ENCODE measurements around the gene DNAJB12.
A peak's percentile ranks its signal among the peaks of the same experiment; 100 is the strongest.
"Not testable (repeated sequence)": the region's sequence is repeated elsewhere in the genome, so short reads cannot be mapped to it uniquely, and the experiment has no call there.

The DNAJB12 gene

DNA sequence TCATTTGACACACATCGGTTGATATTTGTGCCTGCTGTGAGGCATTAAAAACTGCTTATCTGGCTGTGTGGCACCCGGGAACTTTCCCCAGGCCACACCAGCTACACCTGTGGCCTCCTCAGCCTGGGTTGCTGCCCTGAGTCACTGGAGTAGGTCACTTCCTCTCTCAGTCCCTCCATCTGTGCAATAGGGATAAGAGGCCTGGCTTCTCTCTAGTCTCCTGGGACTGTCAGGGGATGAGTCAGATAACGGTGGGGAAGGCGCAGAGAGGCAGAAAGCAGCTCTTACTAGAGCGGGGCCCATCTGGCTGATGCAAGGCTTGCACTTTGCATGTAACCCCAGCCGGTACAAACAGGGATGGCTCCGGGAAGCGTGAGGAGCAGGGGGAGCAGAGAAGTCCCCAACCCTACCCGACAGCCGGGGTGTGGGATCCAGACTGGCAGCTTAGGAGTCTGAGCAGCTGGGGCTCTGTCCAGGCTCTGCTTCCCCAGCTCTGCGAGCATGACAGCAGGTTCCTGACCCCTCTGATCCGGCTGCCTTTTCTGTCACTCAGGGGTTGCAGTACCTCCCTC is 34.0 kb downstream of the DNAJB12 start:
- peak overlapping the region; percentile 45 for H3K4me3 ChIP-seq (ENCODE audit: low read length)
- DNase-seq (ENCODE audit: low read depth, low spot score): peak; percentile 72

DNA sequence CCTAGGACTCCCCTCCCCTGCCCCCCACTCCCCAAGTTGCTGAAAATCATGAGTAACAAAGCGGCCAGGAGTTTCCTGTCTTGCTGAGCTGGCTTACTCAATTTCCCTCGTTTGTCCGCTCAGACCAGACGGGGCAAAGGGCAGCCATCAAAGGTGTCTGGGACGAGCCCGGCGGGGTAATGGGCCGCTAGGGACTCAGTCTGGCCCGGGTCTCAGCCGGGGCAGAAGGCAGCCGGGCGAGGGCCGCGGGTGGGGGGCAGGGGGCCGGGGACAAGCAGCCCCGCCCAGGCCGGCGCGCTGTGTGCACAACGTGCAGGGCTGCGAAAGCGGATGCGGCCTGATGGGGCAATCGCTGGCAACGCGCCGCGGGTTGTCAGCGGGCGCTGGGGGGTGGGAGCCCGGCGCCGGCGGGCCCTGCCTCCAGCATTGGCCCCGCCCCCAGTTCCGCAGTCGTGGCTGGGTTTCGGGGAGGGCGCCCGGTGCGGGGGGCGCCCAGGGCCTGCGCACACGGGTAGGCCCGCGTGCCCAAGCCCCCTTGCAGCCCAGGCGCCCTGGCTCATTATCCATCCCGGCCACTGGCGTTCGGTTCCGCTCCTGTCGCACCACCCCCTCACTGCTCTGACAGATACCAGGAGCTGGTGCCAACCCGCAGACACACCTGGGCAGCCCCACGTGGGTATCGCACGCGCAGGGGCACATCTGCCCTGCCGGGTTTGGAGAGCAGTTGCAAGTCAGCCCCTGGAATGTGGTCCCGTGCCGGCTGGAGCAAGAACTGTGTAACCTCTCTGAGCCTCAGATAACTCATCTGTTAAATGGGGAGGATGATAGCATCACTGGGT is 35.1 kb downstream of the DNAJB12 start:
- DNase-seq (ENCODE audit: low read depth, low spot score): peak; percentile 95
- peak overlapping the region; percentile 51 for H3K4me3 ChIP-seq (ENCODE audit: low read length)

DNA sequence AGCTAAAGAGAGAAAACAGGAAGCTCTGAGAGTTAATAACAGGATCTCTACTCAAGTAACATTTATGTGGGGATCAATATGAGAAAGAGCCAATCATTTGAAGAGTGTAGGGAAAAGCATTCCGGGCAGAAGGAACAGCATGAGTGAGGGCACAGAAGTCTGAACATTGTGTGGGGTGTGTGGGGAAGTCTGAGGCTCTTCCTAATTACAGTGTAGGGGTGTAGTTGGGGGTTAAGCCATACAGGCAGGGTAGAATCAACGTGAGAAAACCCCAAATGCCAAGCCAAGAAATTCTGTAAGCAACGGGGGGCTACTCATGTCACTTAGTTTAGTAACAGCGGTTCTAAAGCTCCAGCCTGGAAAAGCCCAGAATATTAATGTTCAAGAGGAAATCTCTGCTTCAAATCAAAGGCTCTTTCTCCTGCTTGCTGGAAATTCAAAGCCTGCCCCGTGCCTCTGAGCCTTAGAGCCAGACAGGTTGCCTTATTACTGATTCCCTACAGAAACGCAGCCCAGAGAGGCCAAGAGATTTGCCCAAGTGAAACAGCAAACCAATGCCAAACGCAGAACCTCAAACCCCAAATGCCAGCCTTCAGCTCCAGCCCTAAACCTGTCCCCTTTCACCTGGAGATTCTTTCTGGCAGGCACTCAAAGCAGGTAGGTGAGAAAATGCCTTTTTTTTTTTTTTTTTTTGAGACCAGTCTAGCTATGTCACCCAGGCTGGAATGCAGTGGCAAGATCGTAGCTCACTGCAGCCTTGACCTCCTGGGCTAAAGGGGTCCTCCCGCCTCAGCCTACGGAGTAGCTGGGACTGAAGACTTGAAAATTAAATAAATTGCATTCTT is 36.1 kb downstream of the DNAJB12 start:
- no peak for DNase-seq (ENCODE audit: low read depth, low spot score)
- peak overlapping the region; percentile 51 for H3K4me3 ChIP-seq (ENCODE audit: low read length)

DNA sequence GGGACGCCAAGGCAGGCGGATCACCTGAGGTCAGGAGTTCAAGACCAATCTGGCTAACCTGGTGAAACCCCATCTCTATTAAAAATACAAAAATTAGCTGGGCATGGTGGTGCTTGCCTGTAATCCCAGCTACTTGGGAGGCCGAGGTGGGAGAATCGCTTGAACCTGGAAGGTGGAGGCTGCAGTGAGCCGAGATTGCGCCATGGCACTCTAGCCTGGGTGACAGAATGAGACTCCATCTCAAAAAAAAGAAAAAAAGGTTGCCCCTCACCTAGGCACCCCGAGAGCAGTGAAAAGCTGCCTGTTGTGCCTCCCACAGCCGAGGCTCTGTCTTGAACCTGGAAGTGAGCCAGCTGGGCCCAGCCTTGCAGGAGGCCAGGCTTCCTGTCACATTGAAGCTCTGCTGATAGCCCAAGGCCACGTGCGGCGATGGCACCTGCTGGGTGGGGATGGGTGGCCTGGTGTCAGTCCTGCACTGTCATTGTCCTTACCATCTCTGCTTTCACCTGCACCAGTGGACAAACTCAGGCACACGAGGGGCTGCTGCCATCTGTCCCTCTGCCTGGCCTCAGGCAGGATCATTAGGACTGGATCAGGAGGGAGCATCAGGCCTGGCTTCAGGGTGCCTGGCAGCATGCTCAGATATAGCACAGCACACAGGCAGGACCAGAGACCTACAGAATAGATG is 37.8 kb downstream of the DNAJB12 start:
- no peak overlapping the region for H3K4me3 ChIP-seq (ENCODE audit: low read length)
- DNase-seq (ENCODE audit: low read depth, low spot score): peak; percentile 80

DNA sequence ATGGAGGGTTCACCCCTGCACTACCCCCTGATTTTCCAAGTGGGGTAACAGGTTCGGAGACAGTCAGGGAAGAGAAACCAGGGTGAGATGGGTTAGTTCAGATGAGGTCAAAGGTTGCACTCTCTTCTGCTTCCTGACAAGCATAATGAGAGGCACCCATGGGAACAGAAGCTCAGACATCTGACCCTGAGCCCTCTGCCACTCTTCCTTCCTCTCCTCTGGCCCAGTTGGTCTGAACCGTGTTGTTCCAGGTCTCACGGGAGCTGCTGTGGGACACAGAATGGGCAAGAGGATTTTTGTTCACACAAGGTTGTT is 38.4 kb downstream of the DNAJB12 start:
- no peak overlapping the region for H3K4me3 ChIP-seq (ENCODE audit: low read length)
- no peak for DNase-seq (ENCODE audit: low read depth, low spot score)

DNA sequence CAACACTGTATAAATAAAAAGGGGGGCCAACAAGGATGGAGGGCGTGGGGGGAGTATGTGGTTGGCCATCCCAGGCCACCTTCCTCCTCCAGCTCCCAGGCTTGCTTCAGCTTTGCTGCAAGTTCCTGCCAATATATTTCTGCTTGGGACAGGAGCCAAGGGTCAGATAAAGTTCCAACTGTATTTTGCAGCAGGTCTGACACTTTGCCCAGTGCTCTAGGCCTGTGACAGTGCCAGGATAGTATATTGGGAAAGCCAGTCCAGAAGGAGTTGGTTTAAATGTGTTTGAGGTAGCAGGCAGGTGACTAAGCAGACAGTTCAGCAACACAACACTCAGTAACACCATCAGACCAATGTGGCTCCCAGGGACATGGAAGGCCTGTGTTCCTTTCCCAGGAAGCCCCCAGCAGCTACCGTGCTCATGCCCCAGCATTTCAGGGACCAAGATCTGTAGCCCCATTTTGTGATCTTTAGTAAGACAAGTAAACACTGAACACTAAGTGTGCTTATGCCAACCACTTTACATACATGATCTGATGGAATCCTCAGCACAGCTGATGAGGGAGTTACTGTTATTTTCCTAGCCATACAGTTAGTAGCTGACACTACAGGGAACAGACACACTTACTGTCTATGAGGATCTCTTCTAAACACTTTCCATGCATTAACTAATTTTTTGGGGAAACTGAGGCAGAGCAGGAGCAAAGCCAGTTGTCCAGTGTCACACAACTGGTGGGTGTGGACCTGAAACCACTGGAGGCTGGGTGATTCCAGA is 38.9 kb downstream of the DNAJB12 start:
- DNase-seq (ENCODE audit: low read depth, low spot score): no peak
- no peak overlapping the region for H3K4me3 ChIP-seq (ENCODE audit: low read length)

DNA sequence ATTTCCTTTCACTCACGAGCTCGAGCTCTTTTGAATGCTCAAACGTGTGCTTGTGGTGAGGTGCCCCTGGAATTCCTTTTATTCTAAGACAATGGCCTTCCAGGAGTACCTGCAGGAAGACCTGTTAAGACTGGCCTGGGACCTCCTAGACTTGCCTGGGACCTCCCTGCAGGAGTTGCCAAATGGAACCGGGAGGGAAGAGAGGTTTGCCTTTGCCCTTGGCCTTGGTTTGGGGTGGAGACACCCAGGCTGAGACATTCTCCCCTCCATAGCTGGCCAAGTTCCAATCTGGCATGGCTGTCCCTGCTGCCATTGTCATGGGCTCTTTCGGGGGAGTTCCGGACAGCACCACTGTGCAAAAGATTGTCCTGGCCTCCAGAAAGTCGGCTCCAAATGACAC is 39.7 kb downstream of the DNAJB12 start:
- no peak overlapping the region for H3K4me3 ChIP-seq (ENCODE audit: low read length)
- no peak for DNase-seq (ENCODE audit: low read depth, low spot score)

DNA sequence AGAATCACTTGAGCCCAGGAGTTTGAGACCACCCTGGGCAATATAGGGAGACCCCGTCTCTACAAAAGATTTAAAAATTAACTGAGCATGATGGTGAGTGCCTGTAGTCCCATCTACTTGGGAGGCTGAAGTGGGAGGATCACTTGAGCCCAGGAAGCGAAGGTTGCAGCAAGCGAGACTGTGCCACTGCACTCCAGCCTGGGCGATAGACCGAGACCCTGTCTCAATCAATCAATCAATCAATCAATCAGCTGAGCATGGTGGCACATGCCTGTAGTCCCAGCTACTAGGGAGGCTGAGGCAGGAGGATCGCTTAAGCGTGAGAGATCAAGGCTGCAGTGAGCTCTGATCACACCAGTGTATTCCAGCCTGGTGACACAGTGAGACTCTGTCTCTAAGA is 40.5 kb downstream of the DNAJB12 start:
- no peak overlapping the region for H3K4me3 ChIP-seq (ENCODE audit: low read length)
- no peak for DNase-seq (ENCODE audit: low read depth, low spot score)

DNA sequence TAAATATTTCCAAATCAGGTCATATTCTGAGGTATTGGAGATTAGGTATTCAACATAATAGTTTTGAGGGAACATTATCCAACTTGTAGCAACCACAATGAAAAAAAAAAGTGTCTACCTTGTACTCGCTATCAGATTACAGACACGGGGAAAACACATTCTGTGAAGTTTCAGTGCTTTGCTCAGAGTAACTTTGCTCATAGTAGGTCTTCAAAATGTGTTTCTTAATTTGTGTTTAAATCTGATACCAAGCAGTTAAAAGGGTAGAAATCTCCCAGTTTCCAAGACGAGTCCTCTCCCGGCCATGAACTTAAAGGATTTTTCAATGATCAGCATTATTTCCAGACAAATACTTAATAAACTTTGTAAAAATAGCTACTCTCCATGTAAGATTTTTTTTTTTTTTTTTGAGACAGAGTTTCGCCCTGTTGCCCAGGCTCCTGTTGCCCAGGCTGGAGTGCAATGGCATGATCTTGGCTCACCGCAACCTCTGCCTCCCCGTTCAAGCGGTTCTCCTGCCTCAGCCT is 41.8 kb downstream of the DNAJB12 start:
- DNase-seq (ENCODE audit: low read depth, low spot score): no peak
- no peak overlapping the region for H3K4me3 ChIP-seq (ENCODE audit: low read length)

DNA sequence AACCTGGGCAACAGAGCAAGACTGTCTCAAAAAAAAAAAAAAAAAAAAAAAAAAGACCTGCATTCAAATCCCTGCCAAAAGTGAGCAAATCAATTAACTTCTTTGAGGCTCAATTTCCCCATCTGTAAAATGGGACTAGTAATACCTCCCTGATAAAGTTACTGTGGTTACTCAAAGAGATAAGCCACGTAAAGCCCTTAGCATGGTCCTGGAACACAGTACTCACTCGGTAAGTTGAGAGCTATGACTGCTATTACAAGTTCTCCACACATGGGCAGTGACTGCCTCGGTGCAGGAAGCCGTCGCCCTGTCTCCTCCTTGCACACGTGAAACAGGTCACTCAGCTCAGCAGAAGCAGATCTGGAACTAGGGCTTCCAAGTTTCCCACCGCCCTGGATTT is 43.1 kb downstream of the DNAJB12 start:
- no peak for DNase-seq (ENCODE audit: low read depth, low spot score)
- H3K4me3 ChIP-seq (ENCODE audit: low read length): no peak overlapping the region

DNA sequence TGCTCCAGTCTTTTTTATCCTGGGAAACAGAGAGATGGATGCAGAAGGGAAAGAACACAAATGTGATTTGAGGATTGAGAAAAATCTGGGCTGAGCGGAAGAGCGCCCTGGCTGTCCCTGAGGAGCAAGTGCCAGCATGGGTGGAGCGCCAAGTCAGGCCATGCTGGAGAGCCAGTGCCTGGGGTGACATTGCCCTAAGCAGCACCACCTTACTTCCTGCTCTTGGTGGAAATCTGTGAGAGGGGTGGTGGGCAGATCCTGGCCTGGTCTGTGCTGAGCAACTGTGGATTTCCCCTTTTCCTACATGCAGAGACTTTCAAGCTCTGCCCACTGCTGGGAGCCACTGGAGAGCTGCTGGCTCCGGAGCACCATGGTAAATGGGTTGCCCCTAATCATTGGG is 44.1 kb downstream of the DNAJB12 start:
- DNase-seq (ENCODE audit: low read depth, low spot score): no peak
- no peak overlapping the region for H3K4me3 ChIP-seq (ENCODE audit: low read length)

DNA sequence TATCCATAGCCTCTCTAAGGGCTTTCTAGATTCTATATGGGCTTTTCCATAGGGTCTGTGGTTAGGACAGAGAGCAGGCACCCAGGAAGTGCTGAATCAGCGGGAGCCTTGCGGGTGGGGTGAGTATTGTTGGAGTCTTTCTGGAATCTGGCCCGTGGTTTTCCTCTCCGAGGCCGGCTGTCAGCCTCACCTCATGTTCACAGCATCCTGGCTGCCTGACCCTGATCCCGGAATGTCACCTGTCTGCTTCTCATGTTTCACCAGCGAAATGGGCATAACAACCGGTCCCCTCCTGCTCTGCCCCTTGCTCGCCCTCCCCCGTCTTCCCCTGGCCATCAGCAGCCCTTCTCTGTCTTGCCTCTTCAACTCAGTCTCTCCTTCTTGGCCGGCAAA is 44.5 kb downstream of the DNAJB12 start:
- no peak for DNase-seq (ENCODE audit: low read depth, low spot score)
- no peak overlapping the region for H3K4me3 ChIP-seq (ENCODE audit: low read length)

DNA sequence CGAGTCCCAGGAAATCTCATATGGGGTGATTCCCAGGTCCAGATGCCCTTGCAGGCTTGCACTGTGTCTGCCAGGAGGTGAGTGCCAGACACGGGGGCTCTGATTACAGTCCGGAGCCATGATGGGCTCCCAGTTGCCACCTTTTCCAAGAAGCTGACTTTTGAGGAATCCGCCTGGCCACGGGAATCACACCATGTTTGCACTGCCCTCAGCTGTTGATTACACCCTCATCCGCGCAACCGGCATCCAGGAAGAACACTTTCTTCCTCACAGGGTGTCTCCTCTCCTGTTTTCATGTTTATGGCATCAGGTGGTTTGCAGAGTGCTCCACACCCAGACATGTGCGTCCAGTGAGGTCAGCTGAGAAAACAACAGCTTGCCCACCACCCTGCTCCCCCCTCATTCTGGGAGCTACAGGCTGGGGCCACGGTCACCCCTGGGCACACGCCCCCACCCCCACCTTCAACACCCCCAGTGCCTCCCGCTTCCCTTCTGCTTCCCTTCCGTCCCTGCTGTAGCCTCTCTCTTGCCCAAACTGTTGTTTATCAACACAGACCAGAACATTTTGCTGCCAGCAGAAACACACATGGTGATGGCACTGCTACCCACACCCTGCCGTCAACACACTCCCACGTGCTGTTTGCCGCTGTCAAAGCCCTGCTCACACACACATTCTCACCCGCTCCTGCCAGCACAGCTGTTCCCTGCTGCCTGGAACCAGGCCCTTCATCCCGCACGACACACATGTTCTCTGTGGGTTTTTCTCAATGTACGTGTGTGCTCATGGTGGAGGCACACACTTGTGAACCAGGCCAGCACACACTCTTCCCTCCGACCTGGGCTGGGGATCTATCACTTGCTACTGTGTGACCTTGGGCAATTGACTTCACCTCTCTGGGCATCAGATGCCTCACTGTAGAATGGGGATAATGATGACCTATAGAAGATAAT is 45.2 kb downstream of the DNAJB12 start:
- DNase-seq (ENCODE audit: low read depth, low spot score): no peak
- no peak overlapping the region for H3K4me3 ChIP-seq (ENCODE audit: low read length)

DNA sequence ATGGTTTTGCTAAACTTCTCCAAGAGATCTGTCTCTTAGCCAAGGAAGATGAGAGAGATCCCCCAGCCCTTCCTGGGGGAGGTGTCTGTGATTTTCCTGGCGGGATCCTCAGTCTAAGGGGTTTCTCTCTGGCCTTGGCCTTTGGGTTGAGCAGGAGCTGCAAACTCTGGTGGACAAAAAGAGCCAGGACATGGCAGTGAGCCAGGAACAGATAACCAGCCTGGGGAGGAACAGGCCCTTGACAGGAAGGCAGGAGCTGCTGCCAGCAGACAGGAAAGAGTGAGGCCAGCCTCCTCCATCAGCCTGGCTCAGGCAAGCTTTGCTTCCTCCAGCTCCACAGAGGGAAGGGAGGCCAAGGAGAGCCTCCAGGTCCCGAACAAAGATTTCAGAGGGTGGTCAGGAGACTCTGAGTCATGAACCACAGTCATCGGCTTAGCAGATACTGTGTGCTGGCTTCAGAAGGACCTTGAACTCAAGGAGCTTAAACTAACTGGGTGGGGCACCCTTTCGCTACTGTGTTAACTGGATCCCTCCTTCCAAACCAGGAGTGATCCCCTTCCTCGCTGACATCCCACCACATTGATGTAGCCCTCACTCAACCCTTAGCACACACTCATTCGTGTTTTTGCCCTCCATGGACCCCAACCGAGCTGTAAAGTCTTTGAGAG is 46.3 kb downstream of the DNAJB12 start:
- DNase-seq (ENCODE audit: low read depth, low spot score): no peak
- H3K4me3 ChIP-seq (ENCODE audit: low read length): no peak overlapping the region

DNA sequence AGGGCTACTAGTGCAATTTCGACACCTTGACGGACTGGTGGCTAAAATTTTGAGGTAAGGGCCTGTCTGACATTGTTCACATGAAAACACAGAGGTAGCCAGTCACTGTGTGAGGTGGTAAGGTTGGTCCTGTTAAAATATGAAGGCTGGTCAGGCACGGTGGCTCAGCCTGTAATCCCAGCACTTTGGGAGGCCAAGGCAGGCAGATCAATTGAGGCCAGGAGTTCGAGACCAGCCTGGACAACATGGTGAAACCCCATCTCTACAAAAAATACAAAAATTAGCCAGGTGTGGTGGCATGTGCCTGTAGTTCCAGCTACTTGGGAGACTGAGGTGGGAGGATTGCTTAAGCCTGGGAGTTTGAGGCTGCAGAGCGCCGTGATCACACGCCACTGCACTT is 47.0 kb downstream of the DNAJB12 start:
- DNase-seq (ENCODE audit: low read depth, low spot score); H3K4me3 ChIP-seq (ENCODE audit: low read length): not testable (repeated sequence)

DNA sequence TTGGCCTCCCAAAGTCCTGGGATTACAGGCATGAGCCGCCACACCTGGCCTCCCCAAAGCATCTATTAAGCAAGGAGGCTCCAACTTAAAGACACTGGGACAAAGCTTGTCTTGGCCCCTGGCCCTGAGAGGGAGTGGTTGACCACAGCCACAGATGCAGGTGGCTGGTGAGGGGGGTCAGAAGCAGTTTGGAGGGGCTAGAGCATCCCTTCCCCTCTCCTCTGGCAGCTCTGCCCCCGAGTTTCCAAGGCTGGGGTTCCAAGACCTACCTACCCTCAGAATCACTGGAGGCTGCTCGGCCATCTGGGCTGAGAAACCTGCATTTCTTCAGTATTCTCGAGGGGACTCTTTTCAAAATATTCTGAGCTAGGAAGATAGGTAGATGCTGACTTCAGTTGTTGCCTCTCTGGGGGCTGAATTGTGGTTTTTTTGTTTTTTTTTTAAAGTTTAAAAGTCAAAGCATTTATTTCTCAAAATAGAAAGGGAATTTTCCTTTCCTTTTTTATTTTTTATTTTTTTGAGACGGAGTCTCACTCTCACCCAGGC is 48.4 kb downstream of the DNAJB12 start:
- no peak overlapping the region for H3K4me3 ChIP-seq (ENCODE audit: low read length)
- no peak for DNase-seq (ENCODE audit: low read depth, low spot score)

Measured in Jurkat, Clone E6-1 (cell line).